GM19328 (cell line): Measurements from ENCODE around the gene SGSH.

Experiments
- ATAC-seq: cut with Tn5 transposase; IDR thresholded peaks from one replicate; pipeline ENCODE4 v1.9.1; 2021; ENCODE audit warnings: mild to moderate bottlenecking, moderate library complexity; ENCODE audit not compliant: unreplicated experiment

SGSH gene

DNA sequence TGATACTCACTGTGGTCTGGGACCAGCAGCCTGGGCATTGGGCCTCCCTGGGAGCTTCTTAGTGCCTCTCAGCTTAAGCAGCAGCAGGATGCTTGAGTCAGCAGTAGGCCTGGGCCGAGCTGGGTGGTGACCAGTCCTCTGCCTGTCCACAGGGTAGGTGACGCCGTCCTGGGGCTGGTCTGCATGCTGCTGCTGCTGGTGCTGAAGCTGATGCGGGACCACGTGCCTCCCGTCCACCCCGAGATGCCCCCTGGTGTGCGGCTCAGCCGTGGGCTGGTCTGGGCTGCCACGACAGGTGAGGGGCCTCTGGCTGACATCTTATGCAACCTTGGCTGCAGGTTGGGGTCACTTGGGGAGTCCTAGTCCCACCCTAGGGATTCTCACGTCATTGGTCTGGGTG lies 7.5 kb upstream of the SGSH start:
- no peak for ATAC-seq

DNA sequence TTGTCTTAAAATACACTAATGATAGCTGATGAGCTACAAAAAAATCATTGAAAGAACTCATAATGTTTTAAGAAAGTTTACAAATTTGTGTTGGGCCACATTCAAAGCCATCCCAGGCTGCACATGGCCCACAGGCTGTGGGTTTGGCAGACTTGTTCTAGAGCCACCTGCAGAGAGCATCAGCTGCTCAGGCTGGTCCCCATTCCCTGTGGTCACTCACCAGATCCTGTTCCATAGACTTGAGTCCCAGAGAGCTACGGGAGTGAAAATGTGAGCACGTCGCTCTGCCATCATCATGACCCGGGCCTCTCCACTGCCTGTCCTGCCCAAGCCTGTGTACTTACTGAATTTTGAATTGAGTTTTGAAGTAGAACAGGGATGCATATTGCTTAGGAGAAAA lies 7.0 kb upstream of the SGSH start:
- ATAC-seq, result no peak

GRCh38 chr17:80225230-80225629 lies 5.1 kb upstream of the SGSH start:
- no peak for ATAC-seq

GRCh38 chr17:80224683-80225082 lies 4.5 kb upstream of the SGSH start:
- no peak for ATAC-seq

- ATAC-seq, result no peak
These were observed 3.8 kb upstream of the SGSH start for GRCh38 chr17:80223838-80224497.

DNA sequence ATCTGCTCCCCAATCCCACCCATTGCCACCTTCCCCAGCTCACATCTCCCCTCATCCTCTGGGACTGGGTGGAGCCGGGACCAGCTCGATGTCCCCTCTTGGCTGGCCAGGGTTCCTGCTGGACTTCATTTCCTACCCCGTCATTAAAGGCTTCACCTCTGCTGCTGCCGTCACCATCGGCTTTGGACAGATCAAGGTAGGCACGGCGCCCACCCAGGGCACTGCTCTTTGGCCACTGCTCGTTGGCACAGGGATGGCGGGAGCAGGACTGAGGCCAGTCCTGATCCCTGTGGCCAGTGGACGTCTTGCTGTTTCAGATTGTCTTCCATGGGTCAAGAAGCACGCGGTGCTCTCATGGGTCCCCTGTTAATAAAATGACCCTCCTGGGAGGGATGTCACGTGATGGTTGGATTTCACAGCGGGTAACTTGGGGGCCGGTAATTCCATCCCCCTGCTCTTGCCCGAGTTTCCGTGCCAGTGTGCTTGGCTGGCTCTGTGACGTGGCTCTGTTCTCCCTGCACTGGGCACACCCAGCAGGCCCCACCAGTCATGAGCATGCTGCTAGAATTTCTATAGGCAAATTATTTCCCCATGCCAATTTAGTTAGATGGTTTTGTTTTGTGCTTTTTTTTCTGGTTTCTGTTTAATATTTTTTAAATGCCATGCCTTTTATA lies 3.1 kb upstream of the SGSH start:
- ATAC-seq, result no peak

GRCh38 chr17:80222376-80223141 lies 2.4 kb upstream of the SGSH start:
- no peak for ATAC-seq

DNA sequence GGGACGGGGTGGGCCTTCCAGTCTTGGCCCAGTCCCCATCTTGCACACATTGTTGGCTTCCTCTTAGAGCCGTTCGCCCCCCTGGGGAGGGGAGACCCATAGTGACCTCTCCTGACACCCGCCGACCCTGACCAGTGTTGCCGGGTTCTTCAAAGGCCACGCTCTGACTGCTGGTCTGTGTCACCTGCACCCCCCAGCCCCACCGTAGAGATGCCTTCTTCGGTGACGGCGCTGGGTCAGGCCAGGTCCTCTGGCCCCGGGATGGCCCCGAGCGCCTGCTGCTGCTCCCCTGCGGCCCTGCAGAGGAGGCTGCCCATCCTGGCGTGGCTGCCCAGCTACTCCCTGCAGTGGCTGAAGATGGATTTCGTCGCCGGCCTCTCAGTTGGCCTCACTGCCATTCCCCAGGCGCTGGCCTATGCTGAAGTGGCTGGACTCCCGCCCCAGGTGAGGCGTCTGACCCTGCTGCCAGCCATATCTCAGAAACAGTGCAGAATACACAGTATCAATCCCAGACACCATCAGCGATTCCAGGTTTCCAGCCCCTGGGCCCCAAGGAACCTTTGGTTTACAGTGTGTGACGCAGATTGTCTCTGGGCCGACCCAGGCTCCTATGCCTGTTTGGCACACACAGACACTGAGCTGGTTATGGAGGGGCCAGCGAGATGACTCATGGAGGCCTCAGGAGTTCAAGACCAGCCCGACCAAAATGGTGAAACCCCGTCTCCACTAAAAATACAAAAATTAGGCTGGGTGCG lies 1.4 kb upstream of the SGSH start:
- ATAC-seq, result no peak

- ATAC-seq, result no peak
These were observed 643 bp upstream of the SGSH start for GRCh38 chr17:80220736-80221215.

- ATAC-seq, result no peak
These were observed 425 bp downstream of the SGSH start for GRCh38 chr17:80219763-80220053.

DNA sequence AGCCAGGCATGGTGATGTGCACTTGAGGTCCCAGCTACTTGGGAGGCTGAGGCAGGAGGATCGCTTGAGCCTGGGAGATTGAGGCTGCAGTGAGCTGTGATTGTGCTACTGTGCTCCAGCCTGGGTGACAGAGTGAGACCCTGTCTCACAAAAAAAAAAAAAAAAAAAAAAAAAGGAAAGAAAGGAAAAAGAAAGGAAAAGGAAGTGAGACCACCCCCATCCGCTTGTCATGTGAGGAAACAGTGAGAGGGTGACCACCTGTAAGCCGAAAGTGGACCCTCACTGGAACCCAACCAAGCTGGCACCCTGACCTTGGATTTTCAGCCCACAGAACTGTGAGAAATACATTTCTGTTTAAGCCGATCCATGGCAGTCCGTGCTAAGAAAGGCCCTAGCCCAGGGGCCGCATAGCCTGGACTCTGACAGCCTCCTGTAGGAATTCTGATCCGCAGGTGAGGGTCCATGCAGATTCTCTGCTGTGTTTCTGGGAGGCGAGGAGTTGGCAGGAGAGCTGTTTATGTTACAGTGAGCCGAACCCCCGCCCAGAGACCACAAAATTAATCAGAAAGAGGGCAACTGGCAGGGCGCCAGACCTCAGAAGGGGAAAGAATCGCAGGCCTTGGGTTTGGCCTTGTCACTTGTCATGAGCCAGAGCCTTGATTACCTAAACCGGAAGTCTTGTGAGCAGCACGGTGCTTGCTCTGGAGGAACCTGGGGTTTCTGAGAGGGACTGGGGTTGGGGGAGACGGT lies 945 bp downstream of the SGSH start:
- no peak for ATAC-seq

DNA sequence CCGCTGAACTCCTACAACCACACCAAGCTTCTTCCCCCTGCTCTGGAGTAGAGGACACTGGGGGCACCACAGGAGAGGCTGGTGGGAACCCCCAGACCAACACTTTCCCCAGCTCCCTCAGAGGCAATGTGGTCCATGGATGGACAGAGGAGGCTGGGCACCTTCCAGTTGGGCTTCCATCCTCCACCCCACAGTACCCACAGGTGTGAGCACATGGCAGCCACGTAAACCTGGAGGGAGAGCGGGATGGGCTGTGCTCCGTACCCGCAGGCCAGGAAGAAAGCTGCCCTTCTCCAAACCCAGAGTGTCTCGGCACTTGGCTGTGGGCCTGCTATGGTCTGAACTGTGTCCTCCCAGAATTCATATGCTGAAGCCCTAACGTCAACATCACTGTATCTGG lies 1.7 kb downstream of the SGSH start:
- ATAC-seq, result no peak

GRCh38 chr17:80217703-80218362 lies 2.3 kb downstream of the SGSH start:
- no peak for ATAC-seq

GRCh38 chr17:80216473-80217456 lies 3.4 kb downstream of the SGSH start:
- ATAC-seq, result no peak

DNA sequence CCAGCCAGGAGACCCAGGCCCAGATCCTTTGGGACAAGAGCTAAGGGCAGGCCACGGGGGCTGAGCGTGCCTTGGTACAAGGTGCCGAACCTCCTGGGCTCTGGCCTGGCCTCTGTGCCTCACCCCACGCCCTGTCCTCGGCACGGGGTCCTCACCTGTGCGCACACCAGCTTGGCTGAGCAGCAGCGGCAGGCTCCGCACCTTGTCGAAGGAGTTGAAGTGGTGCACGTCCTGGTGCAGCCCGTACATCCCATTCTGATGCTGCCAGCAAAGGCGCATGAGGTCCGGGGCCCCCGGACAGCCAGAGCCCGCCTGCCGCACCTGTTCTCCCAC lies 5.3 kb downstream of the SGSH start:
- ATAC-seq, result no peak

DNA sequence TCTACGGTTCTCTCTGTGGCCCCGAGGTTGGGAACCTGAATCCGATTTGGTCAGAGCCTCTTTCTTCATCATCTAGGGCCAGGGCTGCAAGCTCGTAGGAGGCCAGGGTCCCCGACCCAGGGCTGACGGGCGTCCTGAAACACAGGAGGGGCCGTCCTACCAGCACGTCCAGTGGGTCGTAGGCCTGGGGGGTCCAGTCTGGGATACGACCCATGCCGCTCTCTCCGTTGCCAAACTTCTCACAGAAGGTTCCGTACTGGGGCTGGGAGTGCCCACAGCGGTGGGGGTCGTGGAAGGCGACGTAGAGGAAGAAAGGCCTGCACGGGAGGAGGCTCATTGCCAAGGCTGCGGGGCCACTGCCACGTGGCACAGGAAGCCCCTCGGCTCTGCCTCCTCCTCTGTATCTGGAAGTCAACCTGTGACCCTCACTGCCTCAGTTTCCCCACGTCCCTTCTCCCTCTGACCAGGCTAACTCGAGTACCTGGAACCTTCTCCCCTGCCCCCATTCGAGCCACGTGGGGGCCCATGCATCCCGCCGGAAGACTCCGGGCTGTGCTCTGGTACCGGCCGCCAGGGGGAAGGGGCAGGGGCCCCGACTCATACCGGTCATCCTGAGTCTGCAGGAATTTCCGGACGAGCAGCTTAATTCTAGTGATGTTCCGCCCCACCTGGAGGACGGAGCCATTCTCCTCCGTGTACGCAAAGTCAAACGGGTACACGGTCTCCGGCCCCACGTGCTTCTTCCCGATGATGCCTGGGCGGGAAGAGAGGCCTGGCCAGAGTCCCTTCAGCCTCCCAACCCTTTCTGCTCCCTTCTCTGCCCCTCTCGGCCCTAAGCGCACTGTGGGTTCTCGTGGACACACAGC lies 5.9 kb downstream of the SGSH start:
- ATAC-seq, result no peak

GRCh38 chr17:80213643-80213975 lies 6.5 kb downstream of the SGSH start:
- ATAC-seq, result no peak

GRCh38 chr17:80212962-80213642 lies 7.0 kb downstream of the SGSH start:
- ATAC-seq, result no peak
